Endothelial cell of umbilical vein (primary cell): ENCODE measurements around the gene HTRA2. TPM values are rescaled to one million over a fixed set of nuclear protein-coding genes. Genes with fewer than 3 reads are reported as not detected.

Experiments
- BruUV-seq: library from RNA; stranded (reverse); fragments of 400-500 nt; replicated peaks from 2 replicates; lab custom pipeline; 2021; lab: Mats Ljungman, UMichigan
- CTCF ChIA-PET: fragments of 300-600, 350-600 bp; sonication (Branson Sonifier 250); formaldehyde crosslinking; loops from one replicate; lab custom pipeline; 2021; ENCODE audit warnings: antibody characterized with exemption, inconsistent platforms; lab: Charles Lee
- POLR2A ChIA-PET: fragments of 300-600, 350-600 bp; sonication (Branson Sonifier 250); formaldehyde crosslinking; loops from one replicate; lab custom pipeline; 2021; ENCODE audit warnings: antibody characterized with exemption, inconsistent platforms; lab: Charles Lee
- DNase-seq: peaks from one replicate; pipeline ENCODE4 v3.0.0-alpha.2; 2011; ENCODE audit warnings: low read depth, low spot score
- FAIRE-seq: peaks from 2 replicates; lab custom pipeline; 2011; peaks lifted over from hg19 to GRCh38; lab: Jason Lieb, UNC
- H2AFZ ChIP-seq: 2 replicates; pipeline ENCODE4 v1.6.0; 2012; ENCODE audit warnings: low read depth, low read length, control low read depth, inconsistent platforms
- H3K27ac ChIP-seq: 2 replicates; pipeline ENCODE4 v1.5.1; 2011; ENCODE audit warnings: low read depth, mild to moderate bottlenecking, control low read depth, low read length, moderate library complexity; ENCODE audit not compliant: insufficient read depth
- H3K27me3 ChIP-seq, 2 experiments: 2 replicates each; pipeline versions ENCODE4 v1.6.0 to v1.6.1; 2011; ENCODE audit warnings: low read length in 2 of 2, mixed read lengths in 1 of 2; ENCODE audit not compliant: control insufficient read depth in 2 of 2, insufficient read depth in 2 of 2
- H3K36me3 ChIP-seq, 2 experiments: 2 replicates in 1 of 2; 3 replicates in 1 of 2; pipeline ENCODE4 v1.5.1; 2011; ENCODE audit warnings: low read length in 2 of 2, mild to moderate bottlenecking in 1 of 2, moderate library complexity in 1 of 2; ENCODE audit not compliant: control insufficient read depth in 2 of 2, insufficient read depth in 2 of 2; ENCODE audit errors: extremely low read depth in 1 of 2
- H3K4me1 ChIP-seq: 3 replicates; pipeline ENCODE4 v1.5.1; 2011; ENCODE audit warnings: mild to moderate bottlenecking, low read length; ENCODE audit not compliant: control insufficient read depth, insufficient read depth; ENCODE audit errors: extremely low read depth
- H3K4me2 ChIP-seq: 2 replicates; pipeline ENCODE4 v1.6.1; 2011; ENCODE audit warnings: low read length, control low read depth, mixed read lengths; ENCODE audit not compliant: insufficient read depth
- H3K4me3 ChIP-seq, 3 experiments: fragments of 200-600 bp in 1 of 3; sonication (generic), shearing (Covaris generic) in 1 of 3; replicated peaks in 1 of 3; 2 replicates each; pipeline ENCODE4 v1.5.1; 2011 to 2016; ENCODE audit warnings: control low read depth in 3 of 3, low read length in 3 of 3, mild to moderate bottlenecking in 2 of 3, inconsistent platforms in 1 of 3, low read depth in 1 of 3, moderate library complexity in 1 of 3; ENCODE audit not compliant: insufficient read depth in 1 of 3
- H3K79me2 ChIP-seq: 2 replicates; pipeline ENCODE4 v1.6.0; 2012; ENCODE audit warnings: low read length, inconsistent platforms; ENCODE audit not compliant: control insufficient read depth, insufficient read depth
- H3K9ac ChIP-seq: replicated peaks from 2 replicates; pipeline ENCODE3; 2011; ENCODE audit warnings: low read length, control low read depth; ENCODE audit not compliant: insufficient read depth; ENCODE audit errors: extremely low read depth
- H3K9me1 ChIP-seq: replicated peaks from 3 replicates; pipeline ENCODE4 v1.6.0; 2011; ENCODE audit warnings: mild to moderate bottlenecking, low read length; ENCODE audit not compliant: control insufficient read depth, insufficient read depth; ENCODE audit errors: extremely low read depth
- H3K9me3 ChIP-seq: replicated peaks from 2 replicates; pipeline ENCODE4 v1.5.1; 2012; ENCODE audit warnings: low read length, inconsistent platforms; ENCODE audit not compliant: control insufficient read depth, insufficient read depth
- H4K20me1 ChIP-seq: replicated peaks from 2 replicates; pipeline ENCODE3; 2011; ENCODE audit warnings: mild to moderate bottlenecking, low read length; ENCODE audit not compliant: control insufficient read depth, insufficient read depth; ENCODE audit errors: extremely low read depth
- CTCF ChIP-seq, 2 donors: IDR thresholded peaks; 1 replicate in 1 of 2; 2 replicates in 1 of 2; pipeline ENCODE4 v1.5.1; 2011; ENCODE audit warnings: low read length in 2 of 2, mild to moderate bottlenecking in 2 of 2, moderate library complexity in 2 of 2, control low read depth in 1 of 2, inconsistent platforms in 1 of 2, low read depth in 1 of 2; ENCODE audit not compliant: insufficient read depth in 1 of 2; ENCODE audit errors: extremely low read depth in 1 of 2
- FOS ChIP-seq: IDR thresholded peaks from 2 replicates; pipeline ENCODE4 v1.6.1; 2011; ENCODE audit warnings: mild to moderate bottlenecking, low read length, moderate library complexity, borderline replicate concordance; ENCODE audit not compliant: insufficient read depth
- GATA2 ChIP-seq: IDR thresholded peaks from 2 replicates; pipeline ENCODE4 v1.7.0; 2011; ENCODE audit warnings: low read depth, mild to moderate bottlenecking, moderate library complexity, mixed read lengths, low read length; ENCODE audit not compliant: insufficient read length, insufficient read depth
- POLR2A ChIP-seq: IDR thresholded peaks from 2 replicates; pipeline ENCODE4 v1.6.1; 2012; ENCODE audit warnings: low read depth, mild to moderate bottlenecking, control low read depth, low read length
- dilution Hi-C: fragments of 300-500 bp; cut with MboI; formaldehyde crosslinking; loops from one replicate; pipeline ENCODE4 v1.15.0; 2019; ENCODE audit warnings: low sequenced_read_pairs; ENCODE audit not compliant: extremely low pct_ligation_motif_present
- intact Hi-C: fragments of 100-400 bp; cut with micrococcal nuclease; formaldehyde crosslinking; loops from one replicate; pipeline ENCODE4 v1.10.0; 2022
- polyA plus RNA-seq, 4 experiments: library from polyadenylated mRNA; depleted of rRNA in 3 of 4; stranded (reverse) in 3 of 4; unstranded in 1 of 4; fragments of >200 nt; gene quantifications; 2 replicates each; pipeline versions ENCODE4 v1.2.1 to v1.2.3, GENCODE V29; 2011 to 2012; ENCODE audit warnings: missing spikeins in 1 of 4
- total RNA-seq: library from RNA; stranded (reverse); gene quantifications from 2 replicates; pipeline ENCODE4 v1.2.3, GENCODE V29; 2021

The HTRA2 gene
- total and polyA plus RNA-seq, 2 donors (not counting 3 experiments of a cell fraction or from before 2014, with no cell fraction given), result 34.3 to 54.1 TPM

GRCh38 chr2:74566076-74566753 lies 36.5 kb downstream of the HTRA2 start:
- dilution Hi-C loops, result no loop called here
- no peak overlapping the region for H2AFZ ChIP-seq
- intact Hi-C loops, result no loop called here
- H3K9ac ChIP-seq, result no peak overlapping the region
- H3K4me1 ChIP-seq, result no peaks in the 10 kb centered on the region
- H3K79me2 ChIP-seq, result no peaks in the 10 kb centered on the region
- DNase-seq, result no peak
- no peak overlapping the region for H3K27ac ChIP-seq
- BruUV-seq, result no TSS peak
- no peaks in the 10 kb centered on the region for H3K36me3 ChIP-seq
- H3K4me3 ChIP-seq, result no peak overlapping the region
- POLR2A ChIA-PET, result no interaction called here
- H3K4me2 ChIP-seq, result no peak overlapping the region
- no peaks in the 10 kb centered on the region for H3K9me3 ChIP-seq
- H4K20me1 ChIP-seq, result no peaks in the 10 kb centered on the region
- peaks cover 16 to 21% of the 10 kb centered on the region in 2 experiments for H3K27me3 ChIP-seq
- H3K9me1 ChIP-seq, result no peaks in the 10 kb centered on the region
- CTCF ChIA-PET, result interaction anchor here (3.3 kb wide), 1 partner anchor 22 kb away, joined by 14 read pairs; no protein-coding TSS in a partner anchor
- TF ChIP-seq CTCF (IDR thresholded peaks at IDR 0.05; ENCODE audit: extremely low read depth in 1 of 2, insufficient read depth in 1 of 2, low read depth in 1 of 2, low read length in 2 of 2), result no peak
- no peak for FAIRE-seq

- H3K4me1 ChIP-seq, result no peaks in the 10 kb centered on the region
Measured at GRCh38 chr2:74566754-74567085, 37.0 kb downstream of the HTRA2 start.

More at GRCh38 chr2:74566754-74567085, 37.0 kb downstream of the HTRA2 start:
- CTCF ChIA-PET, result interaction anchor here (3.3 kb wide), 1 partner anchor 22 kb away, joined by 14 read pairs; no protein-coding TSS in a partner anchor
- no peaks in the 10 kb centered on the region for H3K9me3 ChIP-seq
- POLR2A ChIA-PET, result no interaction called here
- H3K36me3 ChIP-seq, result no peaks in the 10 kb centered on the region
- intact Hi-C loops, result no loop called here
- TF ChIP-seq GATA2, result no peak
- peak; percentile 24 for TF ChIP-seq FOS
- TF ChIP-seq CTCF (IDR thresholded peaks at IDR 0.05; ENCODE audit: extremely low read depth in 1 of 2, insufficient read depth in 1 of 2, low read depth in 1 of 2, low read length in 2 of 2), result no peak
- no peak for TF ChIP-seq POLR2A
- no peaks in the 10 kb centered on the region for H4K20me1 ChIP-seq
- dilution Hi-C loops, result no loop called here
- FAIRE-seq, result no peak
- H3K27ac ChIP-seq, result no peak overlapping the region
- H3K4me3 ChIP-seq, result no peak overlapping the region
- no peaks in the 10 kb centered on the region for H3K9me1 ChIP-seq
- H3K27me3 ChIP-seq, result peaks cover 16 to 19% of the 10 kb centered on the region in 2 experiments
- no peaks in the 10 kb centered on the region for H3K79me2 ChIP-seq
- H2AFZ ChIP-seq, result no peak overlapping the region
- H3K4me2 ChIP-seq, result no peak overlapping the region
- H3K9ac ChIP-seq, result no peak overlapping the region
- BruUV-seq, result no TSS peak
- DNase-seq, result no peak
